WTC11 (cell line): ENCODE results near the gene UCP3.

ENCODE experiments used
- CREM ChIP-seq: sonication (generic); formaldehyde crosslinking; IDR thresholded peaks from 2 replicates; pipeline ENCODE4 v1.8.1; 2022; ENCODE audit warnings: mild to moderate bottlenecking, missing genetic modification reagents, moderate library complexity
- CTCF ChIP-seq: fragments of 200-600 bp; IDR thresholded peaks from 2 replicates; pipeline ENCODE4 v1.8.0; 2022; ENCODE audit warnings: antibody characterized with exemption
- MAX ChIP-seq: sonication (generic); formaldehyde crosslinking; IDR thresholded peaks from 2 replicates; pipeline ENCODE4 v1.8.0; 2022; ENCODE audit warnings: mild to moderate bottlenecking, missing genetic modification reagents
- MYBL2 ChIP-seq: sonication (generic); formaldehyde crosslinking; IDR thresholded peaks from 2 replicates; pipeline ENCODE4 v1.8.1; 2023; ENCODE audit warnings: mild to moderate bottlenecking, moderate library complexity, missing genetic modification reagents
- OVOL2 ChIP-seq: fragments of 250-450 bp; sonication (Bioruptor Pico); IDR thresholded peaks from 2 replicates; pipeline ENCODE4 v1.9.0; 2021; ENCODE audit warnings: mild to moderate bottlenecking, borderline replicate concordance
- PRDM15 ChIP-seq: sonication (generic); formaldehyde crosslinking; IDR thresholded peaks from 2 replicates; pipeline ENCODE4 v1.8.0; 2022; ENCODE audit warnings: missing genetic modification reagents
- ZNF138 ChIP-seq: sonication (generic); formaldehyde crosslinking; conservative IDR thresholded peaks from 2 replicates; pipeline ENCODE4 v1.8.1; 2022; ENCODE audit warnings: mild to moderate bottlenecking, moderate library complexity, missing genetic modification reagents
- ZNF512 ChIP-seq: sonication (generic); formaldehyde crosslinking; IDR thresholded peaks from 2 replicates; pipeline ENCODE4 v1.8.1; 2022; ENCODE audit warnings: missing genetic modification reagents, borderline replicate concordance
- TF ChIP-seq, protein P1 (sequence below): sonication (generic); formaldehyde crosslinking; IDR thresholded peaks from 2 replicates; pipeline ENCODE4 v1.8.1; 2023; ENCODE audit warnings: mild to moderate bottlenecking, missing genetic modification reagents, moderate library complexity
- TF ChIP-seq, protein P2 (sequence below): sonication (generic); formaldehyde crosslinking; IDR thresholded peaks from 2 replicates; pipeline ENCODE4 v1.8.1; 2022; ENCODE audit warnings: low read depth, mild to moderate bottlenecking, moderate library complexity, missing genetic modification reagents, borderline replicate concordance

GRCh38 chr11:73972620-73973449 lies 36.0 kb downstream of the UCP3 start:
- TF ChIP-seq OVOL2 (CRISPR knock-in tag) (no peak), CTCF (no peak), MYBL2 (CRISPR knock-in tag) (no peak), MAX (CRISPR knock-in tag) (no peak), CREM (CRISPR knock-in tag) (no peak), ZNF138 (no peak), ZNF512 (no peak), PRDM15 (CRISPR knock-in tag) (no peak)
- TF ChIP-seq, protein P1, sequence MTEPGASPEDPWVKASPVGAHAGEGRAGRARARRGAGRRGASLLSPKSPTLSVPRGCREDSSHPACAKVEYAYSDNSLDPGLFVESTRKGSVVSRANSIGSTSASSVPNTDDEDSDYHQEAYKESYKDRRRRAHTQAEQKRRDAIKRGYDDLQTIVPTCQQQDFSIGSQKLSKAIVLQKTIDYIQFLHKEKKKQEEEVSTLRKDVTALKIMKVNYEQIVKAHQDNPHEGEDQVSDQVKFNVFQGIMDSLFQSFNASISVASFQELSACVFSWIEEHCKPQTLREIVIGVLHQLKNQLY (CRISPR knock-in tag), result no peak
- TF ChIP-seq, protein P2, sequence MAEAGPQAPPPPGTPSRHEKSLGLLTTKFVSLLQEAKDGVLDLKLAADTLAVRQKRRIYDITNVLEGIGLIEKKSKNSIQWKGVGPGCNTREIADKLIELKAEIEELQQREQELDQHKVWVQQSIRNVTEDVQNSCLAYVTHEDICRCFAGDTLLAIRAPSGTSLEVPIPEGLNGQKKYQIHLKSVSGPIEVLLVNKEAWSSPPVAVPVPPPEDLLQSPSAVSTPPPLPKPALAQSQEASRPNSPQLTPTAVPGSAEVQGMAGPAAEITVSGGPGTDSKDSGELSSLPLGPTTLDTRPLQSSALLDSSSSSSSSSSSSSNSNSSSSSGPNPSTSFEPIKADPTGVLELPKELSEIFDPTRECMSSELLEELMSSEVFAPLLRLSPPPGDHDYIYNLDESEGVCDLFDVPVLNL, result no peak
